PC-3 (cell line): ENCODE measurements around the gene GHRL.

Experiments
- CTCF ChIP-seq: fragments of 300-600 bp; sonication (generic); conservative IDR thresholded peaks from 2 replicates; pipeline ENCODE4 v1.5.1; 2017; ENCODE audit warnings: antibody characterized with exemption, low read depth, mild to moderate bottlenecking, low read length
- EZH2 ChIP-seq: fragments of 300-600 bp; sonication (generic); IDR thresholded peaks from one replicate; pipeline ENCODE4 v1.6.1; 2017; ENCODE audit warnings: antibody characterized with exemption, mild to moderate bottlenecking, low read length; ENCODE audit not compliant: unreplicated experiment

DNA sequence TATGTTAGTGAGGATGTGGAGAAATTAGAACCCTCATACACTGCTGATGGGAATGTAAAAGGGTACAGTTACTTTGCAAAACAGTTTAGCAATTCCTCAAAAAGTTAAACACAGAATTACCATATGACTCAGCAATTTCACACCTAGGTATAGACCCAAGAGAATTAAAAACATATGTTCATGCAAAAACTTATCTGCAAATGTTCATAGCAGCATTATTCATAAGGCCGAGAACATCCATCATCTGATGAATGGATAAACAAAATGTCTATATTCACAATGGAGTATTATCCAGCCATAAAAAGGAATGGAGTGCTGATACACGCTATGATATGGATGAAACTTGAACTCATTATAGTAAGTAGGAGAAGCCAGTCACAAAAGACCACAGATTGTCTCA lies 17.8 kb upstream of the GHRL start:
- TF ChIP-seq CTCF (no peak), EZH2 (no peak)
